GM19023 (cell line): ENCODE measurements around the gene SKA3.

ENCODE experiments used
- ATAC-seq: cut with Tn5 transposase; IDR thresholded peaks from one replicate; pipeline ENCODE4 v1.9.1; 2021; ENCODE audit warnings: mild to moderate bottlenecking, moderate library complexity; ENCODE audit not compliant: unreplicated experiment

The SKA3 gene

DNA sequence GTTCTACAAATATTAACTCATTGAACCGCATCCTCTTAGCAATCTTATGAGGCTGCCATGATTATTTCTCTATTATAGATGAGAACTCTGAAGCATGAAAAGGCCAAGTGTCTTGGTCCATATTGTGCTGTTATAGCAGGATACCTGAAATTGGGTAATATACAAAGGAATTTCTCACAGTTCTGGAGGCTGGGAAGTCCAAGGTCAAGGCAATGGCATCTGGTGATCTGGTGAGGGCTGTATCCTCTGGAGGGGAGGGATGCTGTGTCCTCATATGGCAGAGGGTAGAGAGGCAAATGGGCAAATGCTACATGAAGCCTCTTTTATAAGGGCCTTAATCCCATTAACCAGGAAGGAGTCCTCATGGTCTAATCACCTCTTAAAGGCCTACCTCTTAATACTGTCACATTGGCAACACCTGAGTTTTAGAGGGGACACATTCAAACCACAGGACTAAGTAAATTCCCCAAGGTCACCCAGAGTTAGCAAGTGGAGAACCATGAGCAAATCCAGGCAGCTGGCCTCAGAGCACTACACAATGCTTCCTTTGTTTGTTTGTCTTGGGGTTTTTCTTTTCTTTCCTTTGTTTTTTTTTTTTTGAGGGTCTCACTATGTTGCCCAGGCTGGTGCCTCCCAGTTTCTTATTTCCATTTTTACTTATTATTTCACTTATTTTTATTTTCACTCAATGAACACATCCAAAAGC lies 59.1 kb downstream of the SKA3 start:
- no peak for ATAC-seq

DNA sequence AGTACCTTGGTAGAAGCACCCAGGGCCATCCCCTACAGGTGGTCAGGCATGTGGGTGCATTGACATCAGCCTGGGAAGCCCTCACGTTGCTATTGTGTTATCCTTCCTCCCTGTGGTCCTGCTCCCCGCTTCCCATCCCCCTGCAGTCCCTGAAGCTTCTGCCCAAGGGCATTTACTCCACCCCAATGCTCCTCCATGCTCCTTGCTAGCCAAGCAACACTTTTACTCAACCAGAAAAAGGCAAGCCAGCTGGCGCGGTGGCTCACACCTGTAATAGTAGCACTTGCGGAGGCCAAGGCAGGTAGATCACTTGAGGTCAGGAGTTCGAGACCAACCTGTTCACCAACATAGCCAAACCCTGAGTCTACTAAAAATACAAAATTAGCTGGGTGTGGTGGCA lies 60.2 kb downstream of the SKA3 start:
- no peak for ATAC-seq

DNA sequence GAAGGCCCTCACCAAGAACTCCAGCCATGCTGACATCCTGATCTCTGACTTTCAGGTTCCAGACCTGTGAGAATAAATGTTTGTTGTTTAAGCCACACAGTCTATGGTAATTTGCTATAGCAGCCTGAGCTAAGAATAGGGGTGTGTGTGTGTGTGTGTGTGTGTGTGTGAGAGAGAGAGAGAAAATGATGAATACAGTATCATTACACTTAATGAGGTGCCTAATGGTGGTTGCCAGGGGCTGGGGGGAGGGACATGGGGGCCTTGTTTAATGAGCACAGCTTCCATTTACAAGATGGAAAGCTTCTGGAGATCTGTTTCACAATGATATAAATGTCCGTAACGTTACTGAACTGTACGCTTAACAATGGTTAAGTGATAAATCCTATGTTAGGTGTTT lies 61.1 kb downstream of the SKA3 start:
- ATAC-seq, result no peak

DNA sequence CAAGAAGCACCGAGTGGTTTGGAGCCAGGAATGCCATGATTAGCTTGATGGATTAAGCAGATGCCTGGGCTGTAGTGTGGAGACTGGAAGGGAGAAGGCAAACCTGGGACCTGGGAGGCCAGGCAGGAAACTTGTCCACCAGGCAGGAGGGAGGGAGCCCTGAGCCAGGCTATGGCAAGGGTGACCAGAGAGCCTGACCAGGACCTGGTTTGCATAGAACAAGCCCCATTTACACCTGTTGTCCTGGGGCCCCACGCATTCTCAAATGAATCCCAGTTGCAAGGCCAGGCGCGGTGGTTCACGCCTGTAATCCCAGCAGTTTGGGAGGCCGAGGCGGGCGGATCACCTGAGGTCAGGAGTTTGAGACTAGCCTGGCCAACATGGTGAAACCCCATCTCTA lies 64.8 kb downstream of the SKA3 start:
- ATAC-seq, result no peak

DNA sequence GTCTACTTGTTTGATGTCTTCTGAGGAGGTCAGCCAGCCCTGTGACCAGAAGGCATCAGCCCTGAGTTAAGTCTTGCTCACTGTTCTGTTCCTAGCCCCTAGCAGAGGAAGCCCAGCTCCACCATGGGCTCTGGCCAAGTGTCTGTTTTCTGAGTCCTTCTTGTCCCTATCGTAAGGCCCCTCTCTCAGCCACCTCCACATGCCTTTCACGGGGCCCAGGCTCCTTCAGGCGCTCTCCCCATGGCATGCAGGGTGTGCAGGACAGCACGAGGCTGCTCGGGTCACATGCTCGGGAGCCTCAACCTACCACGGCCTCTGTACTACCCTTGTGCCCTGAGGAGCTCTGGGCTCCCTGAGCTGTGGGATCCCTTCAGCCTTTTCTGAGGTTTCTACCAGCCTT lies 67.2 kb downstream of the SKA3 start:
- ATAC-seq, result no peak

DNA sequence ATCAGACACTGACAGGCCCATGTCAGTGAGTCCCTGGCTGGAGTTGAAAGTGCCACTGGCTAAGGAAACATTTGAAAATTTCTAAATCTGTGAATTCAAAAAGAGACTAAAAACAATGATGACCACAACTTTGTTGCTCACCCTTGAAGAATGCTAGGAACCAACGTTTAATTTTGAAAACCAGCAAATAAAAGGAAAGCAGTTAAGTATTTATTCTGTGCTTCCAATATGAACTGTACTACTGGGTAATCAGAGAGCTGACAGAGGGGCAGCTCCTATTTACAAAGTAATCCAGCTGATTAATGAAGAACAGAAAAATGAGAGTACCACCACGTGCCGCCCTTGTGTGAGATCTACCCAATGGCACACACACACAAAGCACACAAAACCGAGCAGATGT lies 70.3 kb downstream of the SKA3 start:
- no peak for ATAC-seq

DNA sequence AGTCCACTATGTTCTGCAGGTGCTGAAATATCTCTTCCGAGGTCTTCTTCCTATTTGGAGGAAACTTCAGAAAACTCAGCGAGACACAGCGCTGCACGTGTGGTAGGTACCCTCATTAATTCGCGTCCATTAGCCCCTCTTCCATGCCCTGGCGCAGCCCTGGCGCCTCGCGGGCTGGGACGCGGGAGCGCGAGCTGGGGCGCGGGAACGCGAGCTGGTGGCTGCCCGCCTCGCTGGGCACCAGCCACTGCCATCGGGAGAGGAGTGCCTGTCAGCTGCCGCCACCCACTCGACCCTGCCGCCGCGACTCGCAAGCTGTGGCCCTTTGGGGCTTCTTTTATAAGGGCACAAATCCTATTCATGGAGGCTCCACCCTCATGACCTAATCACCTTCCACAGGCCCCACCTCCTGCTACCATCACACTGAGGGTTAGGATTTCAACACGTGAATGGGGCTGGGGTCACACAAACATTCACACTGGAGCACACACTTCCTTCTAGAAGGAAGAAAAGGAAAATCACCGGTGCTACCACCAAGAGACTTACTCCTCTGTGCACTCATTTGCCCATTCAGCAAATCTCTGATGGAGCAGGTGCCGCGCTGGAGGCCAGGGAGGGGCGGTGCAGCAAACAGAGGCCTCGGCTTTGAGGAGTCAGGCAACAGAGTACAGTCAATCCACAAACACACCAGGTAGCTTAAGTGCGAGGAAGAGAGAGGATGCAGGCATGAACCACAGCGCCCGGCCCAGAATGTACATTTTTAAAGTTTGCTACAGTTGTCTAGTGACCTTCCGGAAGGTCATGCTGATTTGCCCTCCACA lies 71.9 kb downstream of the SKA3 start:
- ATAC-seq, result no peak
